HG03175 (cell line): Measurements from ENCODE around the gene PKNOX2.

Experiments
- ATAC-seq: cut with Tn5 transposase; IDR thresholded peaks from one replicate; pipeline ENCODE4 v1.9.1; 2021; ENCODE audit warnings: mild to moderate bottlenecking, moderate library complexity; ENCODE audit not compliant: unreplicated experiment

PKNOX2 gene

DNA sequence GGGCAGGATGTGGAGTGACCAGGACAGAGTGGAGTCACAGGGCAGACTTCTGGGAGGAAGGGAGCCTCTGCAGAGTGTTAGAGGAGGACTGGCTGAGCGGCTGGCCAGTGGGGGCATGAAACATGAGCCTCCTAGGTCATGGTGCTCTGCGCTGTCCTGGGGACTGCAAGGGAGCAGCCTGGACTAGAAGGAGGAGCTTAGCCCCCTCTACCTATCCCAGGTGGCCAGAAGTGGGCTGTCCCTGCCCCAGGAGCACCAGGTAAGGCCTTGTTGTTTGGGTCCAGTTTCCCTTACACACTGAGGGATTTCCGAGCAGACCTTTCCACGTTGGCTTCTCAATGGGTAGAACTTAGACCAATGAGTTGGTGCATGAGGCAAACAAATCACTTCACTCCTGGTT, 7.4 kb downstream of the PKNOX2 start:
- no peak for ATAC-seq

DNA sequence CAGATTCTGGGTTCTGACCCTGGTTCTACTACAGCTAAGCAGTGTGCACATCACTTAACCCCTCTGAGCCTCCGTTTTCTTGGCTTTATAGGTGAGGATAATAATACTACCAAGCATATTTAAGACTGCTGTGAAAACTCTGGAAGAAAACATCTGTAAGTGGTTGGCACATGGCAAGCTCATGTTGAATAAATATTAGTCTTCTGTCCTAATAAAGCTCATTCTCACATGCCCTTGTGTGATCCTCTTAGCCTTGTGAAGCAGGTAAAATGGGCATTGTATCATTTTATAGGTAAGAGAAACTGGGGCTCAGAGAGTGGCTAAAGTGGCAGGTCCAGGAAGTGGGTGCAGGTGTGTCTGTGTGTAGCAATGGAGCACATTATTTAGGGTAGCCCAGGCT, 8.5 kb downstream of the PKNOX2 start:
- ATAC-seq, result no peak

DNA sequence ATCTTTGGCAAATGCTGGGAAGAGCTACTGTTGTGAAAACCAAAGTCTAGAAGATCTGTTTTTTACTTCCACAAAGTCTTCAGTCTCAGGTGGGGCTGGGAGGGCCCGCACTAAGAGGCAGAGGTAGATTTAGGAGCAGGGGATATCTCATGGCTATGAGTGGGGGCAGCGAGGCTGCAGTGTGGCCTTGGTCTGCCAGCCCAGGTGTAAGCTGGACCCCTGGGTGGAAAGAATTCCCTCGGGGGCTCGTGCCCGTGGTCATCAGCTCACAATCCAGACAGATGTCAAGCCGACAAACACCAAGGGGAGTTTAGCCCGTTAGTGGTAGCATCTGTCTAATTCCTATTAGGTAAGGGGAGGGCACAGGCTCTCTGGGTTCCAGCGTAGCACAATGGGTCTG, 9.0 kb downstream of the PKNOX2 start:
- no peak for ATAC-seq

DNA sequence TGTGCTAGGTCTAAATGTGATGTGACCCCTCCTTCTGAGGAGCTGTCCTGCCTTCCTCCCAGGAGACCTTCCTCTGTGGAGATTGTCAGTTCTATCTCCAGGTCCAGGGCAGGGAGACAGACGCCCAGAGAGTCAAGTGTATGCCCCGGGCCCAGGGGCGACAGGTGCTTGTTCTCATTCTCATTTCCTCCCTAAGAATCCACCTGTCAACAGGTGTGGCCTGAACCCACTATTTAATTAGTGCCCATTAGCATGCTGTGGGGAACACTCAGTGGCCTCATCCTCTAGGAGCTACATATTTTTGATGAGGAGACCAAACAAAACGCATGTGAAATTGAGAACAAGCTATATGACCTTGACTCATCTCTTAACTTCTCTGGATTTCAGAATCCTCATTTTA, 9.5 kb downstream of the PKNOX2 start:
- ATAC-seq, result no peak

DNA sequence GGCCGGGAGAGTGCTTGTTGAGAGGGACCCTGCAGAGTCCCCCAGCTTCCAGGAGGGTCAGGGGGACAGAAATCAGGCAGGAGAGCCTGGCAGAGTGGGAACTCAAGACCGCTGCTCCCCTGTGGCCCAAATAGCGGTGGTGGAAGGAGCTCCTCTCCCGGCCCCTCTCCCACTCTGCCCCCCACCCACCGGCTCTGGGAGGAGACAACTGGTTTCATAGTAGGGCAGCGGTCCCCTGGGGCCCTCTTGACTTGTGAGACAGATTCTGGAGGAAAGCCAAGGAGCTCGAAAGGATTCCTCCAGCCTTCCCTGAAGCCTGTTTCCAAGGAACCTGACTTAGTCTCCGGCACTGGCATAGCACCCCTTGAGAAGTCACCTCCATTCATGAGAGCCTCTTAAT, 10.1 kb downstream of the PKNOX2 start:
- ATAC-seq, result no peak

DNA sequence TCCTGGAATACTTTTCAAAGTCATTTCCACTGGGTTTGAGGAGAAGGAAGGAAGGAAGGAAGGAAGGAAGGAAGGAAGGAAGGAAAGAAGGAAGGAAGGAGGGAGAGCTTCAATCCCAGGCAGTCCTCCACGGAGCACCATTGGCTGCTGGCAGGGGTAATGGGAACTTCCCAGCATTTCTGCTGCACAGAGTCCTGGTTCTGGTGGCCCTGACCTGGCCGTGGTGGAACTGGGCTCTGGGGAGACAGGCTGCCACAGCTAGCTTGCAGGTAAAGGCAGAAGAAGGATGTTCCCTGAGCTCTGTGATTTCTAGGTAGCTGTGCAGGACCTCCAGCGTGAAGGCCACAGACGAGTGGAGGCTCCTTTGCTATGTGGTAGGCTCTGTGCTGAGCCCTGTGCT, 10.6 kb downstream of the PKNOX2 start:
- ATAC-seq, result no peak

DNA sequence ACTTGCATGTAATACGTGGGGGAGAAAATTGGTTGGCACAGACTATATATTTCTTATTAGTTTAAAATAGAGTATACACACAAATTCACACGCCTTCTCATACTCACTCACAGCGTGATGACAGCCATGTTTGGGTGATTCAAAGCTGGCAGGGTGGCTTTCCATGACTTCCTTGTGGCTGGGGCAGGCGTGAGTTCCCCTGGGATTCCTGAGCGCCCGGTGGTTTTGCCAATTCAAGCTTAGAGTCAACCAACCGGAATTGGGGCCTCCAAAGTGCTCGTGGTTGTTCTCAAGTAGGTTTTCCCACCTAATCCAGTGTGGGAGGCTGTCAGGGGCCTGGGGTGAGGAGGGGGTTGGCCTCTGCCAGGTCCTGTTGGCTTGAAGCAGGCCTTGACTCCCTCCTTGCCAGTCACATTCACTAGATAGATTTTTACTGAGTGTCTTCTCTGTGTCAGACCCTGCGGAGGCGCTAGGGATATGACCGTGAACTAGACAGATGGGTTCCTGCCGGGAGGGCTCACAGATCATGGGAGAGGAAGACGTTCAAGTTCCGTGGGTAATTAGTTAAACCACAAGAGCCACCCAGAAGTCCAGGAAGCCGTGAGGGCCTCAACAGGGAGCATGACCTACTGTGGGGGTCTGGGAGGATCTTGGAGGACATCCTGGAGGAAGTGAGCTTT, 11.5 kb downstream of the PKNOX2 start:
- no peak for ATAC-seq

DNA sequence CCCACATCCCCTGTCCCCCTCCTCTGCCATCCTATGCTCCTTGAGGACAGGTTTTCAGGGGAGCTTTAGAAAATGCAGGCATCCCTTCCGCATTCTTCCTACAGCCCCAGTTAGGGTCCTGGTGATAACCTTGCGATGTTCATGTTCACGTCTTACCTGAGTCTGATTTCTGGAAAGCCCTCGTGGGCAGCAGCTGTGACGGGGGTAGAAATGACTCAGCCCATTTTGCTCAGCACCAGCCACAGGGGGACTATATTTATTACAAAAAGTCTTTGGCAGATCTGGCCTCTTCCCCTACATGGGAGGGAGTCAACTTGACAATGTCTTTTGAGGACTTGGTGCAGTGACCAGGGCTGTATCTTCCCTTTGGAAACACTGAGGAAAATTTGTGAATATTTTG, 12.3 kb downstream of the PKNOX2 start:
- ATAC-seq, result no peak

DNA sequence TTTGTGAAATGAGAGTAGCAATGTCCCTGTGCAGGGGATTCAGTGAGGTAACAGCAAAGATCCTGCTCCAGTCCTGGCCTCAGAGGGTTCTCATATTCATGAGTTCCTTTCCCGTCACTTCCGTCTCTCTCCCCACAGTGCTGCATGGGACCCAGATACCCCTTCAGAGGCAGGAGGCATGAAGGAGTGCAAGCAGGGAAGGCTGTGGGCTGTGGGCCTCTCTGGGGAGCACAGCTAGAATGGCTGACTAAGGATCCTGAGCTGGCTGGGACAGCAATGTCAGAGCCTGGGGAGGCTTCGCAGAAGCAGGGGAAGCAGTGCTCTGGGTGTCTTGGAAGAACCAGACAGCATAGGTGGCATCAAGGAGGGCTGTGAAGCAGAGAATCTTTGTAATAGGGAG, 13.0 kb downstream of the PKNOX2 start:
- no peak for ATAC-seq

DNA sequence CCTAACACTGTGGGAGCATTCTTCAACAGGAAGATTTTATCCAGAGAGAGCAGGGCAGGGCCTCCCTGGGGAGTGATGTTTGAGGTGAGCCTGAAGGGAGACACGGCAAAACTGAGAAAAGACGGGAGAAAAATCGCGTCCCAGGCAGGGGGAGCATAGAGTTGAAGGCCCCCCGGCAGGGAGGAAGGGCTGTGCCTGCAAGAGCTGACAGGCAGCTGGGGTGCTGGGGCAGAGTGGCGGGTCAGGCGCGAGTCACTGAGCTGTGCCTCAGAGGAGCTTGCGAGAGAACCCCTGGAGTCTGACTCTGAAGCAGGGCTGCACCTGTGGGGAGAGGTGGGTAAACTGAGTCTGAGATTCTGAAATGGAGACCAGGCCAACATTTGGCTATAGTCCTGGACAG, 14.8 kb downstream of the PKNOX2 start:
- no peak for ATAC-seq

DNA sequence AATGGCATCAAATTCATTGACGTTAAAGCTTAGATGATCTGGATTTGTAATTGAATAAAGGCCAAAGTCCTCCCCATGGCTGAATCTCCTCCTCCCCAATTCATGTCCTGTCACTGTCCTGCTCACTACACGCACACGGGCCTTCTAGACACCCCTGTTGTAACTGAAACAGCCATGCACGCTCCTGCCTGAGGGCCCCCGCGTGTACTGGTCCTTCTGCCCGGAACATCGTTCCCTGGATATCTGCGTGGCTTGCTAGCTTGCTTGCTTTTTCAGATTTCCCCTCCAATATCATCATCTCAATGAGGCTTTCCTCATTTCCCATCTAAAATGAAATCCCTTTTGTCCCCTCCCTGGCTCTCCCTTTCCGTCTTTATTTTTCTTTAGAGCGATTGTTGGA, 15.3 kb downstream of the PKNOX2 start:
- no peak for ATAC-seq

DNA sequence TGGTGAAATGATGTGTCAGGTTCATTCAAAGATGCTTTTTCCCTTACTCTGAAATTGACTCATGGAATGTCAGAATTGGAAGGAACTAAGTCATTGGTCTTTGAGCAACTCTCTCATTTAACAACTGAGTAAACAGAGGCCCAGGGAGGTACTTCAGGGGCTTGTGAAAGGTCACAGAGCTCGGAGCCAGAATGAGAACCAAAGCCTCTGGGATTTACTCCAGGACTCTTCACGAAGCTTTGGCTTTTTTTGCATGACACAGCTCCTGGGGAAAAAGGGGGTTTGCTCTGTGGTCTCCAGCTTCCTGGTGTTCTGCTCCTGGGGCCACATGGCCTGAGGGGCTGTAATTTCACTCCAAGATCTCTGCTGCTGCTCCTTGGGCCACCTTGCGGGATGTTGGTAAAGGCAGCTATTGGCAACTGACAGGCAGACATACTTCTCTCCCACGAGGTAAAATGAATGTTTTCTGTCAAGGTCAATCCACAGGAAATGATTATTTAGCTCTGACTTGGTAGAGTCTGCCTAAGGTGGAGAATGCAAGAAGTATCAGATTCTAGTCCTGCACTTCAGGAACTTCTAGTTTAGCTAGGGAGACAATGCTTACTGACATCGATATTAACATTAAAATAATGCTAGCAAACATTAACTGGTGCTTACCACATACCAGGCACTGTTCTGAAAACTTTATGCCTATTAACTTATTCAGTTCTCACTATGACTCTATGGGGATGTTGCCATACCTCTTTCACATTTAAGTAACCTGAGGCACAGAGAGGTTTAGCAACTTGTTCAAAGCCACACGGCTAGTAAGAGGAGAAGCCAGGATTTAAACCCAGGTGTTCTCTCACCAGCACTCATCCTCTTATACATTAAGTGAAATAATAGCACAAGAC, 16.1 kb downstream of the PKNOX2 start:
- ATAC-seq, result peak; percentile 83

DNA sequence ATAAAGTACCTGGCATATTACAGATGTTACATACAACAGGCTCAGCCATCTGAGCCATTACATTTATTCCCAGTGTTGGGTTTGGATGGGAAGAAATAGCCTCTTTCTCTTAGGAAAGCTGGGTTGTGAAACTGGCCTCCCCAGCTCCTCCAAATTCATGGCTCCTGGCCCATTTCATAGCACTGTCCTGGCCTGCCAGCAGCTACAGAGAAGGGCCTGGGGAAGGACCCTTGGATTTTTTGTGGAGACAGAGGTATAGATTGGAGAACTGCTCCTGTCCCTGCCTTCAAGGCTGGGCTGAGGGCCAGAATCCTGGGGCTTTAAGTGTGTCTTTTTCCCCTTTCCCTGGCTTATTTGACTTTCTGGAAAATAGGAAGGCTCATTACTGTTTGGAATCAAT, 18.0 kb downstream of the PKNOX2 start:
- ATAC-seq, result no peak

DNA sequence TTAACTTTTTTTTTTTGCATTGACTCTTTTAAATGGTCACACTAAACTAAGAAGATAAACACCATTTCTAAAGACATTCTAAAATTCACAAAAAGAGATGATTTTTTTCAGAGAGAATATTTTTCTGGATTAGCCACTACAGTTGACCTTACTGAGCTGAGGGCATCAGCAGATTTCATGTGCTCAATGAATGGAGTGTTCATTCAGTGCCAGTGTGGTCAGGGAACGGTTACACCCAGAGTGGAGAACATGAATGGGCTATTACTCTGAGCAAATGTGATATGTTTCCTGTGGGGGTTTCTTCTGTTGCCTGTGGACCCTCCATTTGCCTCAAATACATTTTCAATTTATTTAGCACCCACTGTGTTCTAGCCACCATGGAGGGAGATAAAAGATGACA, 19.1 kb downstream of the PKNOX2 start:
- no peak for ATAC-seq

DNA sequence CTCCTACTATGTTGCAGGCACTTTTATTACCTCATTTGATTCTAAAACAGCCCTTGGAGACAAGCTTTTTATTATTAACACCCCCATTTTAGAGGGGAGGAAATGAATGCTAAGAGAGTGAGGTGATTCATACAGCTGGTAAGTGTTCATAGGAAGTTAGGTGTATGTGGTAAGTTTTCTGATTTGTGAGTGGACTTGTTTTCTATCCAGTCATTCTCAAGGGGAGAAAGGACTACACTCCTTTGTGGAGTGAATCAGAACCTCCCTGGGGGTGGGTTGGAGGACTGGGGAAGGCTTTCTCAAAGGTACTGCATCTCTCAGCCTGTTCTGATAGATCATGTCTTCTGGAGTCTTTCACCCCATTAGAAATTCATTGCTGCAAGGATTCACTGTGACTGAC, 23.5 kb downstream of the PKNOX2 start:
- no peak for ATAC-seq

DNA sequence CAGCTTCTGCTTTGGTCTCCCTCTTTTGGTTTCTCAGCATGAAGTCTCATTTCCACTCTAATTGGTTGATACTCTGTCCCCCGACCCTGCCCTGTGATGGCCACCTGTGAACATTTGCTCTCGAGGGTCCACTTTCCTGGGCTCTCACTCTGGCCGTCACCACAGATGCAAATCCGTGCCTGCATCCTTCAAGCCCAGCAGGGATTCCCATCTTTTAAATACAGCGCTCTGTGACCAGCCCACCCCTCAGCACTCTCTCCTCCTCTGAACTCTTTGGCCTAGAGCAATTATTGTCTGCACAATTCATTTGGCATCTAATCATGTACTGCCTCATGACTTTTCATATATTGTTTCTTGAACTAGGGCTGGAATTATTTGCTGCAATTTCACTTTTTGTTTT, 26.0 kb downstream of the PKNOX2 start:
- ATAC-seq, result no peak

DNA sequence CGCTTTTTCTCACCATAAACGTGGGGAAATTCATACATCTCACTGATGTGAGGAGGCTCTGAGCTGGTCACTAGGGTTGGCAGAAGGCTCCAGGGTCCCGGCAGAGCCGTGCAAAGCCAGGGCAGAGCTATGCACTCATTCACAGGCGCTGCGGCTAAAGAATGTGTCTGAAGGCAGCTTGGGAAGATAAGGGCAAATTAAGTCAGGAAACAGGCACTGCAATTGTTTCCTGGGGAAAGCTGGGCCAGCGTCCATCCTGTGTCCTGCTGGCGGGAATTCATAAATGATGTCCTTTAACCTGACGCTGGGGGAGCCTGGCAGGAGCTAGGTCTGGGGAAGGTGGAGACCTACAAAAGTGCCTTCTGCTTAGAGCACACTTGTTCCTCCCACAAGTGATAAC, 27.6 kb downstream of the PKNOX2 start:
- ATAC-seq, result no peak

DNA sequence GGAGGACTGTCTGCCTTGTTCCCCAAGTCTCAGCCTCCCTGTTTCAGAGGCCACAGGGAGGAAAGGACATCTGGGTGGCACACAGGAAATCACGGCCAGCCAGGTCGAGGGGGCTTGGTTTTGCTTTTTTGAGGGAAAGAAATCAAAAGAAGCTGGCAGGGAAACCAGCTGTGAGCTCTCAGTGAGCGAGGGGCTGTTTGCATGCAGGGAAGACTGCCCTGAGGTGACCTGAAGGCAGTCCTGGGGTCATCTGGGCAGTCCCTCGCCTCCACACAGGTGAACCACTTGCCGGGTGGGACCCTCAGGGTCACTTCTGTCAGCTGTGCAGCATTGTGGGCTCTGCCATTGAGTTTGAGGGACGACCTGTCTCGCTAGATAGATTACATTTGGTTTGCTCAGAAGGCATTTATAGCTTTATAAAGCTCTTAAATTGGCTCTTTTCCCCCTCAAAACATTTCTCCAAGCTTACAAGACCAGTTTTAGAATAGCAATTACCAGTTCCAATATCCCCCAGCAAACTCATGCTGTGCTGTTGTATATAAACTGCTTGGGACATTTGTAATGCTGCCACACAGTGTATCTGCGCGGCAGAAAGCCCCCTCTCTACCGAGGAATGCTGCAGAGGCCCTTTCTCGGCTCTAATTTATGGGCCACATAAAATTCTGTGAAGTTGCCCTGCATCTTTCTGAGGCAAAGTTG, 28.3 kb downstream of the PKNOX2 start:
- ATAC-seq, result no peak

DNA sequence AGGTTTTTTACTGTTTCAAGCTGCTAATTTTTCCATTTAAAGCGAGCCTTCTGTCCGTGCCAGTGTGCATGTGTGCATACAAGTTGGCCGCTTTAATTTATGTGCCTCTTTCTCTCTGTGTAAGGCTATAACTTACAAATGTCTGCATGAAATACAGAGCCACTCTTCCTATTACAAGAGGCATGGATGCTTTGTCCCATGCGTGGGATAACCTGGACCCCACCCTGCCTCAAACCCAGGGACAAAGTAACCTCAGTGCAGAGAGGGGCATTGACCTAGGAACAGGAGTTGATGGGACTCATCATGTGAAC, 28.8 kb downstream of the PKNOX2 start:
- ATAC-seq, result no peak

DNA sequence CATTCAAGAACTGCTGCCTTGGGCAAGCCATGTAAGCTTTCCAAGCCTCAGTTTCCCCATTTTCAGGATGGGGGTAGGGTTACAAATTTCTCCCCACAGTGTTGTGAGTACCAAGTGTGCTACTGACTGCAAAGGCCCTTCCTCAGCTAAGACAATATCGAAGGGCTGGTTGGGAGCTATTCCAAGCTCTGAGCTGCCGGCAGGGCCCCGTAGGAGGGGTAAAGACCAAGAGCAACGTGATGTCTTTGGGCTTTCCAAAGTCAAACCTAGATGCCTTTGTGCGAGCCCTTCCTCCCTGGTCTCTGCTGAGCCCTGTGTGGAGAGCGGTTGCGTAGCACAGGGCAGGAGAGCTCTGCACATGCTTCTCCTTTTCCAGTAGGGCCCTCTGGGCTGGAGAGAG, 29.3 kb downstream of the PKNOX2 start:
- no peak for ATAC-seq

DNA sequence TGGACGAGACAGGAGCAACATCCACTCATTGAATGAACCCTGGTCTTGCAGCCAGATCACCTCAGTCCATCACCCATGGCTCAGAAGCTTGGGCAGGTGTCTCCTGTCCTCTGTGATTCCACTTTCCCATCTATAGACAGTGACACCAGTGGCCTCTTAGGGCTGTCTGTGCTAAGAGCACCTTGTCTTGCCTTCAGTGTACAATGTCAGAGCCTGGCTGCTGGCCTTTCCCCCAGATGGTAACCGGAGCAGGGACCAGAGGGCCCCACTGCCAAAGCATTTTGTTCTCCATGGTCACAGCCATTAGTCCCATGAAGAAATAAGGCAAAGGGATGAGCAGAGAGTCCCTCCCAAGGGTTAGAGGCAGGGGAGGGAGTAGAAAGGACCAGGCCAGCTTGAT, 35.4 kb downstream of the PKNOX2 start:
- ATAC-seq, result no peak

DNA sequence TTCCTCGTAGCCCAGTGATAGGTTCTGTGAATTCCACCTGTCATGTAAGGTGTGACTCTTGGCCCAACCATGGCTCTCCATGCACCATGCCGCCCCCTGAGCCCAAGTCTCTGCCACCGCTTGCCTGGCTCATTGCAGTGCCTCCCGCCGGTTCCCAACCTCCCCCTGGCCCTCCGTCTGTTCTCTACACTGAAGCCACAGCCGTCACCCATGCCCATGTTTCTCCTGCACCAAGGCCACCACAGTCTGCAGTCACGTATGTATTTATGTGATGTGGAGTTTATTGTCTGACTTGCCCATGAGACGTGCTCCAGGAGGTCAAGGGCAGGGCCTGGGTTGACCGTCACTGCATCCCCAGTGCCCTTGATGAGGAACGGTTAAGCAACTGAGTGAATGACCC, 35.9 kb downstream of the PKNOX2 start:
- ATAC-seq, result no peak
